ENCODE measurements around the gene MYRIP.

MYRIP gene

GRCh38 chr3:40240921-40241320, 431.5 kb downstream of the MYRIP start:
- ChIA-PET CTCF (no interaction called here), POLR2A (no interaction called here)
- no peak for DNase-seq (ENCODE audit: extremely low spot score)
- TF ChIP-seq FOXM1 (IDR thresholded peaks at IDR 0.05; ENCODE audit: borderline replicate concordance) (no peak), L3MBTL2 (conservative IDR thresholded peaks at IDR 0.05) (no peak), HDGF (IDR thresholded peaks at IDR 0.05; ENCODE audit: borderline replicate concordance) (no peak), LEF1 (IDR thresholded peaks at IDR 0.05; ENCODE audit: borderline replicate concordance) (no peak), TARDBP (IDR thresholded peaks at IDR 0.05) (no peak), BHLHE40 (IDR thresholded peaks at IDR 0.05; ENCODE audit: borderline replicate concordance) (no peak), NFRKB (IDR thresholded peaks at IDR 0.05) (no peak), ZNF384 (IDR thresholded peaks at IDR 0.05) (no peak)

- ChIA-PET CTCF (interaction anchor here (0.8 kb wide), 1 partner anchor 10 kb away, joined by 3 read pairs; no protein-coding TSS in a partner anchor), POLR2A (no interaction called here)
- no peak for TF ChIP-seq ELF4 (IDR thresholded peaks at IDR 0.05)
- no peak for TF ChIP-seq NFRKB (IDR thresholded peaks at IDR 0.05)
- no peak for TF ChIP-seq FOXA1 (IDR thresholded peaks at IDR 0.05)
- no peak for TF ChIP-seq ZNF384 (IDR thresholded peaks at IDR 0.05)
Measured at GRCh38 chr3:40242216-40242615, 432.8 kb downstream of the MYRIP start.

GRCh38 chr3:40242638-40243037, 433.2 kb downstream of the MYRIP start:
- ChIA-PET CTCF (no interaction called here), POLR2A (no interaction called here)
- no peak for TF ChIP-seq FOXK2 (IDR thresholded peaks at IDR 0.05)
- TF ChIP-seq NFRKB (IDR thresholded peaks at IDR 0.05): no peak
- no peak for TF ChIP-seq SUZ12 (IDR thresholded peaks at IDR 0.05)
- no peak for TF ChIP-seq FOXA1 (IDR thresholded peaks at IDR 0.05)
- TF ChIP-seq FOXM1 (IDR thresholded peaks at IDR 0.05; ENCODE audit: borderline replicate concordance): no peak
- no peak for TF ChIP-seq ARNT (IDR thresholded peaks at IDR 0.05)
- no peak for TF ChIP-seq PKNOX1 (IDR thresholded peaks at IDR 0.05)
- TF ChIP-seq HDGF (IDR thresholded peaks at IDR 0.05; ENCODE audit: borderline replicate concordance): no peak
- no peak for TF ChIP-seq SP1 (IDR thresholded peaks at IDR 0.05)
- TF ChIP-seq BHLHE40 (IDR thresholded peaks at IDR 0.05; ENCODE audit: borderline replicate concordance): no peak
- TF ChIP-seq TARDBP (IDR thresholded peaks at IDR 0.05): no peak
- TF ChIP-seq L3MBTL2 (conservative IDR thresholded peaks at IDR 0.05): no peak
- TF ChIP-seq ELF4 (IDR thresholded peaks at IDR 0.05): no peak
- TF ChIP-seq ZNF384 (IDR thresholded peaks at IDR 0.05): no peak
- DNase-seq (ENCODE audit: extremely low spot score): no peak

More at GRCh38 chr3:40242216-40242615, 432.8 kb downstream of the MYRIP start:
- DNase-seq (ENCODE audit: extremely low spot score): no peak

- ChIA-PET CTCF (no interaction called here), POLR2A (no interaction called here)
- no peak for TF ChIP-seq CTBP1 (IDR thresholded peaks at IDR 0.05; ENCODE audit: borderline replicate concordance)
- TF ChIP-seq ARNT (IDR thresholded peaks at IDR 0.05): no peak
- TF ChIP-seq NFRKB (IDR thresholded peaks at IDR 0.05): no peak
- TF ChIP-seq L3MBTL2 (conservative IDR thresholded peaks at IDR 0.05): no peak
- no peak for TF ChIP-seq FOXM1 (IDR thresholded peaks at IDR 0.05; ENCODE audit: borderline replicate concordance)
- TF ChIP-seq PKNOX1 (IDR thresholded peaks at IDR 0.05): no peak
- no peak for TF ChIP-seq ZNF384 (IDR thresholded peaks at IDR 0.05)
- no peak for TF ChIP-seq BHLHE40 (IDR thresholded peaks at IDR 0.05; ENCODE audit: borderline replicate concordance)
- no peak for TF ChIP-seq SUZ12 (IDR thresholded peaks at IDR 0.05)
- DNase-seq (ENCODE audit: extremely low spot score): no peak
Measured at GRCh38 chr3:40243056-40243455, 433.6 kb downstream of the MYRIP start.

GRCh38 chr3:40247714-40248454, 438.5 kb downstream of the MYRIP start:
- ChIA-PET POLR2A (no interaction called here), CTCF (no interaction called here)
- TF ChIP-seq NFRKB (IDR thresholded peaks at IDR 0.05) (no peak), ARNT (IDR thresholded peaks at IDR 0.05) (no peak), SUZ12 (IDR thresholded peaks at IDR 0.05) (no peak), ZNF384 (IDR thresholded peaks at IDR 0.05) (no peak), L3MBTL2 (conservative IDR thresholded peaks at IDR 0.05) (no peak), TARDBP (IDR thresholded peaks at IDR 0.05) (no peak), ELF4 (IDR thresholded peaks at IDR 0.05) (no peak)
- DNase-seq (ENCODE audit: extremely low spot score): no peak

- TF ChIP-seq BHLHE40 (IDR thresholded peaks at IDR 0.05; ENCODE audit: borderline replicate concordance) (no peak), HDGF (IDR thresholded peaks at IDR 0.05; ENCODE audit: borderline replicate concordance) (no peak), SP1 (IDR thresholded peaks at IDR 0.05) (no peak), SUZ12 (IDR thresholded peaks at IDR 0.05) (no peak), PKNOX1 (IDR thresholded peaks at IDR 0.05) (no peak), FOXM1 (IDR thresholded peaks at IDR 0.05; ENCODE audit: borderline replicate concordance) (no peak), L3MBTL2 (conservative IDR thresholded peaks at IDR 0.05) (no peak), FOXA1 (IDR thresholded peaks at IDR 0.05) (no peak), ELF4 (IDR thresholded peaks at IDR 0.05) (no peak), ZNF384 (IDR thresholded peaks at IDR 0.05) (no peak), ARNT (IDR thresholded peaks at IDR 0.05) (no peak)
- ChIA-PET POLR2A (no interaction called here), CTCF (no interaction called here)
- DNase-seq (ENCODE audit: extremely low spot score): no peak
Measured at GRCh38 chr3:40248591-40248990, 439.2 kb downstream of the MYRIP start.

GRCh38 chr3:40249168-40249567, 439.8 kb downstream of the MYRIP start:
- TF ChIP-seq FOXA1 (IDR thresholded peaks at IDR 0.05) (no peak), BHLHE40 (IDR thresholded peaks at IDR 0.05; ENCODE audit: borderline replicate concordance) (no peak), FOXM1 (IDR thresholded peaks at IDR 0.05; ENCODE audit: borderline replicate concordance) (no peak), PKNOX1 (IDR thresholded peaks at IDR 0.05) (no peak), SP1 (IDR thresholded peaks at IDR 0.05) (no peak), ARNT (IDR thresholded peaks at IDR 0.05) (no peak), LEF1 (IDR thresholded peaks at IDR 0.05; ENCODE audit: borderline replicate concordance) (no peak), FOXK2 (IDR thresholded peaks at IDR 0.05) (no peak), NFRKB (IDR thresholded peaks at IDR 0.05) (no peak), L3MBTL2 (conservative IDR thresholded peaks at IDR 0.05) (no peak), HDGF (IDR thresholded peaks at IDR 0.05; ENCODE audit: borderline replicate concordance) (no peak), ZNF384 (IDR thresholded peaks at IDR 0.05) (no peak), TARDBP (IDR thresholded peaks at IDR 0.05) (no peak), ELF4 (IDR thresholded peaks at IDR 0.05) (no peak), SUZ12 (IDR thresholded peaks at IDR 0.05) (no peak)
- ChIA-PET POLR2A (no interaction called here), CTCF (no interaction called here)
- no peak for DNase-seq (ENCODE audit: extremely low spot score)
